ENCODE measurements around the gene AP2A1.

DNA sequence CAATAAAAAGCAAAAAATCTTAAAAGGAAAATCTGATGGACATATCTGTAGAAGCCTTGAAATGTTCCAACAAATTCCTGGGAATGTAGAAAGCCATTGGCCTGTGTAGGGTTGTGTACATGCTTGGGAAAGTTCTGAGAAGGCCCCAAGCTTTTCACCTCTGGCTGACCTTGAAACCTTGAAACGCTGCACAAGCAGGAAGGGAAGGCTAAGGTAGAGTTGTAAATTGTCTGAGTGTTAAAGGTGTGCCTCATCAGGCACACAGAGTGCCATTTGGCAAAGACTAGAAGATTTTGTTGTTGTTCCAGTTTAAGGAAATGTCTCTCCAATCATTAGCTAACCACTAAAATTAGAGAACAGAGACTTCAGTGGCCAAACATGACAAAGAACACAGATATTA is 14.1 kb upstream of the AP2A1 start:
- TF ChIP-seq, protein P1, sequence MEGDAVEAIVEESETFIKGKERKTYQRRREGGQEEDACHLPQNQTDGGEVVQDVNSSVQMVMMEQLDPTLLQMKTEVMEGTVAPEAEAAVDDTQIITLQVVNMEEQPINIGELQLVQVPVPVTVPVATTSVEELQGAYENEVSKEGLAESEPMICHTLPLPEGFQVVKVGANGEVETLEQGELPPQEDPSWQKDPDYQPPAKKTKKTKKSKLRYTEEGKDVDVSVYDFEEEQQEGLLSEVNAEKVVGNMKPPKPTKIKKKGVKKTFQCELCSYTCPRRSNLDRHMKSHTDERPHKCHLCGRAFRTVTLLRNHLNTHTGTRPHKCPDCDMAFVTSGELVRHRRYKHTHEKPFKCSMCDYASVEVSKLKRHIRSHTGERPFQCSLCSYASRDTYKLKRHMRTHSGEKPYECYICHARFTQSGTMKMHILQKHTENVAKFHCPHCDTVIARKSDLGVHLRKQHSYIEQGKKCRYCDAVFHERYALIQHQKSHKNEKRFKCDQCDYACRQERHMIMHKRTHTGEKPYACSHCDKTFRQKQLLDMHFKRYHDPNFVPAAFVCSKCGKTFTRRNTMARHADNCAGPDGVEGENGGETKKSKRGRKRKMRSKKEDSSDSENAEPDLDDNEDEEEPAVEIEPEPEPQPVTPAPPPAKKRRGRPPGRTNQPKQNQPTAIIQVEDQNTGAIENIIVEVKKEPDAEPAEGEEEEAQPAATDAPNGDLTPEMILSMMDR (IDR thresholded peaks at IDR 0.05), result no peak
- no peak for TF ChIP-seq ZFX (IDR thresholded peaks at IDR 0.05; ENCODE audit: borderline replicate concordance)
